ELR (cell line): ENCODE data around the gene KLK5.

Experiments
- DNase-seq: peaks from one replicate; pipeline ENCODE4 v3.0.0-alpha.2; 2015; ENCODE audit warnings: low read depth

KLK5 gene

DNA sequence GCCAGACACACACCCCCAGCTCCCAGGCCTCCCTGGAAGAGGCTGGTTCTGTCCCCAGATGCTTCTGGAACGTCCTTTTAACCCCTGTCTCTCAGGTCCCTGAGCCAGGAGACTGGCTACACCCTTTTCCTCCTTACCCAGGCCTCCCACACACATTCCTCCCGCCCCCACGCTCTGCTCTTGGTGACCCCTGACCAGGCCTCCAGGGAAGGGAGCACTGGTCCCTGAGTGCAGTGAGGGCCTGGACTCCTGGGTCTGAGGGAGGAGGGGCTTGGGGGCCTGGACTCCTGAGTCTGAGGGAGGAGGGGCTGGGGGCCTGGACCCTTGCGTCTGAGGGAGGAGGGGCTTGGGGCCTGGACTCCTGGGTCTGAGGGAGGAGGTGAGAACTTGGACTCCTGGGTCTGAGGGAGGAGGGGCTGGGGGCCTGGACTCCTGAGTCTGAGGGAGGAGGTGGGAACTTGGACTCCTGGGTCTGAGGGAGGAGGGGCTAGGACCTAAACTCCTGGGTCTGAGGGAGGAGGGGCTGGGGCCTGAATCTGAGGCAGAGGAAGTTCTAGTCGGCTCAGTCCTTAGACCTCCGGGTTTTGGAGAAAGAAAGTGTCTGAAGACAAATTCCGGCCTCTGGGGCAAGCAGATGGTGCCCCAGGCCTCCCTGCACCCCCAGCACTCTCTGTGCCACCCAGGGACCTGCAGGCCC, 16.0 kb upstream of the KLK5 start:
- DNase-seq, result no peak

DNA sequence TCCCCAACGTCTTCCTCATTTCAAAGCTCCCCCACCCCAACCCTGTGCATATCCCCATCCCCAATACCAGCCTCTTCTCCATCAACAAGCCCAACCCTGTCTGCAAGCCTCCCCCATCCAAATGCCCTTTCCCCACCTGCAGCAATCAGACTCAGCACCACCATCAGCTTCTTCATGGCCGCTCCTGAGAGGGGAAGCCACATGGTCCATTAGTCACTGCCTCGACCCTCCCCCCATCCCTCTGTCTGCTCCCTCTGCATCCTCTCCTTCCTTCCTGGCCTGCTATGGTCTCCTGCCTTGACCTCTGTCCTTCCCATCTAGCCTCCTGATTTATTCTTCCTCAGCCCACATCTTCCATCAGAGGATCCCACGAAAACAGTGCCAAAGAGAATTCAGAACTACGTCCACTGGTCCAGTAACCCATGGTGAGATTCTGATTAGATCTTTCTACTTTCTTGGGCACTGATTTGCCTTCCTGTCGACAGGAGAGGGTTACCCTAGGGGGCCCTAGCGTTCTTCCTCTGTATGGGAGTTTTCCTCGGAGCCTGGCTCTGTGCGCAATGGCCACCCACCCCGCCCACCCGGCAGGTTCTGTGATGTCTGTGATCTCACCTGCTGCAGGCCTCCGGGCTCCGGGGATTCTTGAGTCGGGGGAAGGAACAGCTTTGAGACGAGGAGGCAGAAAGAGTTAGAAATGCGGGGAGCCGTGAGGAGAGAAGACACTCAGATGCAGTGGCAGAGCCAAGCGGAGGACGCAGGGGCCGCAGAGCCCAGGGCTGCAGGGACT, 15.3 kb upstream of the KLK5 start:
- no peak for DNase-seq

DNA sequence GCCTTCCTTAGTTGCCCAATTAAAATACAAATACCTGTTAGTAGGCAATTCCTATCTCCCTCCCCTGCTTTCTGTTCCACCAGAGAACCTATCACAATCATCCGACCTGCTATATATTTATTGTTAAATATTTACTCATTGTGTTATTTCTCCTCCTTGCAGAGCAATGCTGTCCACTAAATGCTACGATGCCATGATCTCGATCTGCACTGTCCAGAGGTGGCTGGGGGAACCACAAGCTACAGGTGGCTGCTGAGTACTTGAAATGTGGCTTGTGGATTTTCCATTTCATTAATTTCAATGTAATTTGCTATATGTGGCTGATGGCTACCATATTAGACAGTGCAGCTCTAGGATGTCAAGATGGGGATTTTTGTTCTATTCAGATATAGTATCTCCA, 11.4 kb upstream of the KLK5 start:
- no peak for DNase-seq

DNA sequence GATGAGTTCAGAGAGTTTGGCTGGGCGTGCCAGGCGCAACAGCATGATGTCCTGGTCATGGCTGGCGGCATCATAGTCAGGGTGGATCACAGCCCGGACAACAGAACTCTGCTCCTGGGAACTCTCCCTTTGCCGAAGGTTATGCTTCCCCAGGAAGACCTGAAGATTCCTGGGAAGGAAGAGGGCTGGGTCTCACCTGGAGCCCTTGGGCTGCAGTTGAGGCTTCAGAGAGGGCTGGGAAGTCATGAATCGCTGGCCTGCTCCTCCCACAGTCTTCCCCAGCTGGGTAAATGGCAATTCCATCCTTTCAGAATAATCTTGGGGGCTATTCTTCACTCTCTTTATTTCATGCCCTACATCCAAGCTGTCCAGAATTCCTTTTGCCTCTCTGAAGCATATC, 10.5 kb upstream of the KLK5 start:
- DNase-seq, result no peak

DNA sequence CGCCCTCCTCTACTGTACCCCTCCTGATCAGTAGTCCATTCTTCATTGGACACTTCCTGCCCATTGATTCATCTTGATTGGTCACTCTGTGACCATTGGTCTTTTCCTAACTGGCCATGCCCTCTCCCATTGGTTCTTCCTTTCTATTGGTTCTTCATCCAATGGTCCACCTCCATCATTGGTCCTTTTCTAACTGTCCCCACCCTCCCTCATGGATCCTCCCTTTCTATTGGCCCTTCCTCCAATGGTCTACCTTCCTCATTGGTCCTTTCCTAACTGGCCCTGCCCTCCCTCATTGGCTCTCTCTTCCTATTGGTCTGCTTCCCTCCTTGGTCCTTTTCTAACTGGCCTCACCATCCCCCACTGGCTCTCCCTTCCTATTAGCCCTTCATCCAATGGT, 9.4 kb upstream of the KLK5 start:
- DNase-seq, result no peak

DNA sequence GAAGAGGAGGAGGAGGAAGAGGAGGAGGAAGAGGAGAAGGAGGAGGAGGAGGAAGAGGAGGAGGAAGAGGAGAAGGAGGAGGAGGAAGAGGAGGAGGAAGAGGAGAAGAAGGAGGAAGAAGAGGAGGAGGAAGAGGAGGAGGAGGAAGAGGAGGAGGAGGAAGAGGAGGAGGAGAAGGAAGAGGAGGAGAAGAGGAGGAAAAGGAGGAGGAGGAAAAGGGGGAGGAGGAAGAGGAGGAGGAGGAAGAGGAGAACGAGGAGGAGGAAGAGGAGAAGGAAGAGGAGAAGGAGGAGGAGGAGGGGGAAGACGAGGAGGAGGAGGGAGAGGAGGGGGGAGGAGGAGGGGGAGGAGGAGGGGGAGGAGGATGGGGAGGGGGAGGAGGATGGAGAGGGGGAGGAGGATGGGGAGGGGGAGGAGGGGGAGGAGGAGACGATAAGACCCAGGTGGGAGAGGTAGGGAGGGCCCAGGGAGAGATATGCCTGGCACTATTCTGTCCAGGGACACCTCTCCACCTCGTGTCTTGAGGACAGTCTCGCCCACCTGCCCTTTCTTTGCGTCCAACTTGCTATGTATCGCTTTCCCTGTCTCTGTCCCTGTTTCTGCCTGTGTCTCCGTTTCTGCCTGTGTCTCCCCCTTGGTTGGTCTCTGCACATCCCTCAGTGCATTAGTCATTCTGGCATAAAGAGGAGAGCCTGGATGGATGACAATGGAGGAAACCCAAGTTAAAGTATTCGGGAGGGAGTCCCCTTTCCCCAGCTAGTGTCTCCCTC, 7.1 kb upstream of the KLK5 start:
- DNase-seq, result peak; percentile 9

DNA sequence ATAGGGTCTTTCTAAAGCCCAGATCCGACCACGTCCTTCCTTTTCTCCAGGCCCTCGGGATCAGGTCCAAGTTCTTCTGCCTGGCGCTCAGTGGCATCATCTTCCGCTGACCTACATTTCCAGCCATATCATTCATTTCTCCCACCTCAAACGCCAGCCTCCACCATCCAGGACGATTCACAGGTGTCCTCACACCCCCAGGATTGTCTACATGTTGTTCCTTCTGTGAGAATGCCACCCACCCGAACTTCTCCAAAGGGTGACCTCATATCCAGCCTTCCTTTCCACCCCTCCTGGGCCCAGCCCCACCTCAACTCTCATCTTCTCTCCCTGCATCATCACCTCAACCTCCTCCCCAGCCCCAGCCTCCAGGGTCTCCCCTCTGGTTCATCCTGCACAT, 4.7 kb upstream of the KLK5 start:
- no peak for DNase-seq

DNA sequence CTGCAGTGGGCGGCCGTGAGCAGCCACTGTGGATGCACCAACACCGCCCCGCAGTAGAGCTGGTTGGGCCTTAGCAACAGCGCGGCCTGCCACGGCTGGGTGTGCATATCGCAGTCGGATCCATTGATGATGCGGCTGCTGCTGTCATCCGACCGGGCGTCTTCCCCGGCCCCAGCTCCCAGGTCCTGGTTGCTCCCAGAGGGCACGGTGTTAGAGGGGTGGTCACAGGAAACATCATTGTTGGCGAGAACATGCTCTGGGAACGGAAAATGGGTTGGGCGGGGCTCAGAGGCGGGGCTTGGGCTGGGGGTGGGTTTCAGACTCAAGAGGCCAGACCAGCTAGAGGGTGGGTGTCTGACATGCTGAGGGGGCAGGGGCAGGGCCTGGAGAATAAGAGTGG, 3.0 kb downstream of the KLK5 start:
- no peak for DNase-seq

DNA sequence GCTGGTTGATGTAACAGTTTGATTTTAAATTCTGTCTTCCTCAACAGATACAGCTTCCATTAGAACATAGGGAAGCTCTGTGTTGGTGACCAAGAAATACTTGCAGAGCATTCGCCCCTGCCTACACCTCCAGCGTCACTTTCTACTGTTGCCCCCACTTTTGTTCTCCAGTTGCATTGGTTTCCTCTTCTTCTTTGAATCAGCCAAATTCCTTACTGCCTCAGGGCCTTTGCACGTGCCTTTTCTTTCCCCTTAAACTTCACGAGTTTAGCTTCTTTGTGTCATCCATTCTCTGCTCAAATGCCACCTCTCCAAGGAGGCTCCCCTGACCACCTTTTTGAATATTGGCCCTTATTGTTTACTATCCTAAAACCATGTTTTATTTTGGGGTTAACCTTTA, 5.7 kb downstream of the KLK5 start:
- DNase-seq, result no peak

DNA sequence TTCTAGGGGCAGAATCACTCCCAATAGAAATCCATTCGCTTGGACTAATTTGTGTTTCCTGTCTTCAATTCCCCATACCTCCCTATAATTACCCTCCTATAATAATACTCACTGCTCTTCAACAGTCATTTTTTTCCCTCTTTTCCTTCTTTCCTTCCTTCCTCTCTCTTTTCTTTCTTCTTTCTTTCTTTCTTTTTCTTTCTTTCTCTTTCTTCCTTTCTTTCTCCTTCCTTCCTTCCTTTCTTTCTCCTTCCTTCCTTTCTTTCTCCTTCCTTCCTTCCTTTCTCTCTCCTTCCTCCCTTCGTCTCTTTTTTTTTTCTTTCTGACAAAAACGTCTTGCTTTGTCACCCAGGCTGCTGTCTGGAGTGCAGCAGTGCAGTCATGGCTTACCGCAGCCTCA, 8.0 kb downstream of the KLK5 start:
- DNase-seq, result no peak

DNA sequence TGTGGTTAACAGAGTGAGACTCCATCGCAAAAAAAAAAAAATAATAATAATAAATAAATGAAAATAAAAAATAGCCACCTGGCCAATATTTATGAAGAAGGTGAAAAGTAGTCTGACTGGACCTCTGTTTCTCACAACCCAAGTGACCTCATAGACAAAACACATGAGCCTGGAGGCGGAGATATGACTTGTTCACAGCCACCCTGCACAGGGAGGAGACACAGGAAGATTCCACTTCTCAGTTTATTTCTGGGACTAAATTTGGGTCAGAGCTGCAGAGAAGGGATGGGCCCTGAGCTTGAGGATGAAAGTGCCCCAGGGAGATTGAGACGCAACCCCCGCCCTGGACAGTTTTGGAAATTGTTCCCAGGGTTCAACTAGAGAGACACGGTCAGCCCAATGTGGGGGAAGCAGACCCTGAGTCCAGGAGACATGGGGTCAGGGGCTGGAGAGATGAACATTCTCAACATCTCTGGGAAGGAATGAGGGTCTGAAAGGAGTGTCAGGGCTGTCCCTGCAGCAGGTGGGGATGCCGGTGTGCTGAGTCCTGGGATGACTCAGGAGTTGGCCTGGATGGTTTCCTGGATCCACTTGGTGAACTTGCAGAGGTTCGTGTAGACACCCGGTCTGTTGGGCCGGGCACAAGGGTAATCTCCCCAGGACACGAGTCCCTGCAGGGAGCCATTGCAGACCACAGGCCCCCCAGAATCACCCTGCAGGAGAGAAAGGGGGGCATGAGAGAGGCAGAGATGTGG, 9.6 kb downstream of the KLK5 start:
- no peak for DNase-seq

DNA sequence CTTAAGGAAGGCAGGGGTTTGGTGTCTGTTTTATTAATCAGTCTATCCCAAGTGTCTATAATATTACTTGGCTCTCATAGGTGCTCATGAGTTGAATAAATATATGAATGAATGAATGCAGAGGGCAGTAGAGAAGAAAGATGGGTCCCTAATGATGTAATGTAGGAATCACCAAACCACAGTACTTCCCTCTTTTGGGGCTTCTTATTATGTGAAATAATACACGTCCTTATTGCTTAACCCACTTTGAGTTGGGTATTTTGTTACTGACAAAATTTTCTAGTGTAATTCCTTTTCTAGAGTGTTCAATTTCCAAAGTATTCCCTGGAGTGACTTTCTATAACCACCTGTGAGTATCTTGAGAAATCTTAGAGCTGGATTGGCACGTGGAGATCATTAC, 13.2 kb downstream of the KLK5 start:
- no peak for DNase-seq

DNA sequence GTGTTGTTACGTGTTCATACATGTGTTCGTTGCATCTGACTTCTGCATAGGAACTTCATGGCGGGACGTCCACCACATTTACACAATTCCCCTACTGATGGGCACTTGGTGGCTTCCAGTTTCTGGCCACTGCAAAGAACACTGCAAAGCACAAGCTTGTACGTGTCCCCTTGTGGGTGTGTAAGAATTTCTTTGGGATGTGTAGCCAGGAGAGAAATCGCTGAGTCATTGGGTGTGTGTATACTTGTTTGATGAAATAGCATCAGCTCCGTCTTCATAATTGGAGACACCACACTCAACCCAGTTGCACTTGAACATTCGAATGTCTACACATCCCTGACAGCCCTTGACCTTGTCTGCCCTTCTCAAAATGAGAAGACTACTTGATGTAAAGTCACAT, 19.2 kb downstream of the KLK5 start:
- peak; percentile 27 for DNase-seq

DNA sequence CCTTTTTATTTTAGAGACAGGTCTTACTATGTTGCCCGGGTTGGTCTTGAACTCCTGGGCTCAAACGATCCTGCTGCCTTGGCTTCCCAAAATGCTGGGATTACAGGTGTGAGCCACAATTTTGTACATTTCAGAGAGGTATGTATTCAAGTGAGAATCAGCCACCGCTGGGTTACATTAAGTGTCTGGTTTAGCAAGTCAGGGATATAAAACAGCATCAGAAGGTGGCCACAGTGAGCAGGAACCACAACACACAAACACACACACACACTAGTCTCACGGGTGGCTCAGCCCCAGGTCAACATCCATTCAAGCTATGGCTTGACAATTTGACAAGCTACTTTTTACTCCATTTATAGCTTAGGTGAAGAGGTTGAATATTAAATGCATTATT, 20.2 kb downstream of the KLK5 start:
- DNase-seq, result no peak

DNA sequence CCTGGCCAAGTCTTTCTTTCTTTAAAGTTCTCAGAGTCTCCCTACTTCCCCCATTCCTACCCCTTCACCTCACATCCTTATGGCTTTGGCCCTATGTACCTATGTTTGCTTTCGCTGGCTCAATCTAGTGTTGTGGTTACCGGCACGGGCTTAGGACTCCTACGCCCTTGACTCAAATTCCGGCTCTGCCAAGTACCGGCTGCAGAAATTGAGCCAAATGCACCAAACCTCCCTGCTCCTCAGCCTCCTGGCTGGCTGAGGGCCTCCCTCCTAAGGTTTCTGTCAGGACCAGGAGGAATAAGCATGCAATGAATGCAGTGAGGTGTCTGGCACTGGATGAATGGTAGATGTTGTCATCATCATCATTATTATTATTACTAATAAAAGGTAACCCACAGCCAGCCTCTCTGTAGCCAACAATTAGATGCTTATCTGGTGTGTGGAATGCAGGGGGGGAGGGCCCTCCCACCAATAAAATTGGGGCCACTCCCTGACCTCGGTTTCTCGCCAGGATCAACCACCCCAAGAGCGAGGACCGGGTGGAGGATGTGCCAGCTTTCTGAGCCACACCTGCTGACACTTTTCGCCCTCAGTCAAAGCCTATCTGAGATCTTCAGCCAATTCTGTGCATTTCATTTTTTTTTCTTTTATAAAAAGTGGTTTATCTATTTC, 20.7 kb downstream of the KLK5 start:
- no peak for DNase-seq

DNA sequence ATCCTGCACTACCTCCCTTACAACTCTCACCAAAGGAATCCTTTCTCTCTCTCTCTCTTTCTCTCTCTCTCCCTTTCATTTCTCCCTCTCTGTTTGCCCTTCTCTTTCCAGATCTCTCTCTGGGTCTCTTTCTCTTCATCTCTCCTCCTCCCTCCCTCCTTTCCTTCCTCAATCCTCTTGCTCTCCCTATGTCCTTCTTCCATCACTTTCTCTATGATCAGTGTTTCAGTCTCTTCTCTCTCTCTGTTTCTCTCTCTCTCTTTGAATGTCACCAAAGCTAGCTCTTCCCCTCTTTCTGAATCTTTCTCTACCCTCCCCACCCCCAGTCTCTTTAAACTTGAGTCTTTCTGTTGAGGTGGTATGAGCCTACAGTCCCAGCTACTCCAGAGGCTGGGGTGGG, 21.8 kb downstream of the KLK5 start:
- DNase-seq, result no peak

DNA sequence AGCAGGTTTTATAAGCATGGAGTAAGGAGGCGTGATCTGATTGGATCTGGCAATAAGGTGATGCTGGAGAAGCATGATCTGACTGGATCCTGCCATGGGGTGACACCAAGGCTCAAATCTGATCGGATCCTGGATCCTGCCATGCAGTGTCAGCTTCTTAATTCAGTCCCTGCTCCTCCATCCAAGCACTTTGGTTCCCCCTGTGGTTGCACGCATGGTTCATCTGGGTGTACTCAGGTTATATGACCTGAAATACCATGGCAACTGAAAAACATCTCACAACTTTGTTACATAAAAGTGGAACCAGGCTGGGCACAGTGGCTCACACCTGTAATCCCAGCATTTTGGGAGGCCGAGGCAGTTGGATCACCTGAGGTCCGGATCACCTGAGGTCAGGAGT, 24.0 kb downstream of the KLK5 start:
- DNase-seq, result no peak

DNA sequence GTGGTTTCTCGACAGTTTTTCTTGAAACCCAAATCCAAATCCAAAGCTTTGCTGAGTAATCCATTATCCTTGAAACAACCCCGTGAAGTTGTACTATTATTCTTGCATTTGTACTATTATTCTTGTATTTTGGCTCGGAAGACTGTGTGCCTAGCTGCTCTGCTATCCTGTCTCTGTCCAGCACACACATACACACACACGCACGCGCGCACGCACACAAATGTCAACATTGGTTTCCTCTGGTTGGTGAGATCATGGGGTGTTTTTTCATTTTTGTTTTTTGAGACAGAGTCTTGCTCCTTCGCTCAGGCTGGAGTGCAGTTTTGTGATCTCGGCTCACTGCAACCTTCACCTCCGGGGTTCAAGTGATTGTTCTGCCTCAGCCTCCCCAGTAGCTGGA, 26.7 kb downstream of the KLK5 start:
- DNase-seq, result no peak

DNA sequence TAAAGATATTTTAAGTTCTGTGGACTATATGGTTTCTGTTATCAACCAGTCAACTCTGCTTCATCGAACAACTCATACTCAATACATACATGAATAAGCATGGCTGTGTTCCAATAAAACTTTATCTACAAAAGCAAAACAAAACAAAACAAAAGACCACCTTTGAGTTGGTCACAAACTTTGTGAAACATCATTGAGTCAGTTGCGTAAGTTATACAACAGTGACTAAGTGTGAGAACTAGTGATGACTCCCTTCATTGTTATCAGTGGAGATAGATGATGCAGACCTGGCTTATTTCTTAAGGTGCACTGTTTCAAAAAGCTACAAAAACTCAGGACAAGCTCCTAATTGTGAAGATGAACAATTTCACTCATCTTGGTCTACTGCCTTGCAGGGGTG, 27.1 kb downstream of the KLK5 start:
- peak; percentile 55 for DNase-seq

DNA sequence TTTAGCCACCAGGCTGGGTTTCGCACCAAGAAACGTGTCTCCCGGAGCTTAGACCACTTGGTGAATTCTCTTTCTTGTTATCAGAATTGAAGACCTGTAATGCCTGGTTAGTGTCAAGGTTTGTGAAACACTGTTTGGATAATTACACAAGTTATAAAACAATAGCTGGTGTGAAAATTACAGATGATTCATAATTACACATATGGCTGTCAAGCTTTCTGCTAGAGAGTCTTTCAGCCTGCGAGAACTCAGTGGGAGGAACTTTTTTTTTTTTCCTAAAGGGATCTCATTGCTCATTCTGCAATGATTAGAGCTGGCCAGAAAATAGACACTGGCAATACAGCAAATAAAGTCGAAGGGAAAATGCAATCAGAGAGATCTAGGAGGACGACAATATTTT, 28.3 kb downstream of the KLK5 start:
- no peak for DNase-seq

DNA sequence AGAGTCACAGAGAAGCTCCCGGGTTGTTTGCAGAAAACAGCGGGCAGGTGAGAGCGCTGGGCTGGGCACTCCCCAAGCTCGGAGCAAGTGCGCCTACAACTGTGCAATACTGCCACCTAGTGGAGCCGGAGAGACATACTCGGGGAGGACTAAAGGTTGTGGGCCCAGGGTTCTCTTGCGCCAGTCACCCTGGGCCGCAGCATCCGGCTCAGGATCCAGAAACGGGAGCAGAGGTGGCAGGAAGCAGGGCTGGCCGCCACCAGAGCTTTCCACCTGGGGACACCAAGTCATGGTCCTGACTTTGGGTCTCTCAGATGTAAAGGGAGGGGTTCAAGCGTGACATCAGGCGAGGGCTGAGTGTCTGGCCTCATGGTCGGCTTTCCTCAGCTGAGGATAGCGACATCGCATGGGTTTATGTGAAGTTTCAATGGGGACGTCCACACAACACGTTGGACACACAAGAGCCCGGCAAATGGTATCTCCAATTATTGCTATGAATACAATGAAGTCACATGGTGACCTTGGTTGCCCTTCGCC, 30.5 kb downstream of the KLK5 start:
- peak; percentile 82 for DNase-seq
